SKM-1 (cell line): ENCODE measurements around the gene FAM131B.

Experiments used
- DNase-seq: peaks from one replicate; lab custom pipeline; 2025; ENCODE audit not compliant: unreplicated experiment; lab: John Stamatoyannopoulos, UW

FAM131B gene

DNA sequence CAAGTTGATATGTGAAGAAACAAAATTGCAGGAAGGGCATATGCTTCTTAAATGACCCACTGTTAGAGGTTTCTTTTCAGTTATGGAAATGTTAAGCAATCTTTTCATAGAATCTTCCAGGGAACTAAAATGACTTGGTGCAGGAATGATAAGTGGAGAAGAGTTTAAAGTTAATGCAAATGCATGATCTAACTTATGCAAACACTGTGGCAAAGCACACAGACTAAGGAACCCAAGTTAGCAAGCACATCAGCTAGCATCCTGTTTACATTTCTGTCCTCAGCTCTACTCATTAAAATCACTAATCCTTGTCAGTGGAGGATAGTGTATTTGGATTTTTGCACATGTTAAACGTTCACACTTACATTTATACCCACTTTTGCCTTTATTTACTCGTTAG, 37.3 kb downstream of the FAM131B start:
- no peak for DNase-seq

- no peak for DNase-seq
Observed at GRCh38 chr7:143323653-143324052, 38.9 kb downstream of the FAM131B start.

DNA sequence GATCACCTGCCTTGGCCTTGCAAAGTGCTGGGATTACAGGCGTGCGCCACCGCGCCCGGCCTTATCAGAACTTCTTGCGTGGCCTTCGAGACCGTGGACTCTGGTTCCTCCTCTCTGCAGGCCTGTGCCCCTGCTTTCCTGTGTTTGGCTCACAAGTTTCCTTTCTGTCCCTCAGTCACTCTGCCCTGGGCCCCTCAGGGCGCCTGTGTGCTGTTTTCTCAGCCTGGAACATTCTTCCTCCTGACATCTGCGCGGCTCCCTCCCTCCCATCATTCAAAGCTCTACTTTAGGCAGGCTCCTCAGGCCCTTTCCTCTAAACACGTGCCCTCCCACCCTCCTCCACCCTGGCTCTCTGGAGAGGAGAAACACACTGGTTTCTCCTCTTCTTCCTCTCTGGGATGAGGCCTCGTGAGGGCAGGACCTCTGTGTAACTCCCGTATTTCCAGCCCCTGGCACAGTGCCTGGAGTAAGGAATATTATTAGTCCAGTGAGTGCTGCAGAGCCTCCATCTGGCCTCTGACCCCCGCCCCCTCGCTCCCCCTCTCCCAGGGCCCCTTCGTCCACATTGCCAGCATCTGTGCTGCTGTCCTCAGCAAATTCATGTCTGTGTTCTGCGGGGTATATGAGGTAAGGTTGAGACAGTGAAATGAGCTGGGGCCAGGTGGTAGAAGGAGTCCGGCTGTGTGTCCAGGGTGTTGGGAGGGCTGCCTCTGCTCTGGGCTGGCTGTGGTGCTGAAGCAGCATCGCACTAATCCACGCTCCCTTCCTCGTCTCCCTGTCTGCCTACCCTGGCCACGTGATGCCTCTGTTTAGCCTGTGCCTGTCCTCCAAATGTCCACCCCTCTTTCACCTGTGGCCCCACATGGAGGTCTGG, 39.5 kb downstream of the FAM131B start:
- DNase-seq, result no peak

- DNase-seq, result no peak
Observed at GRCh38 chr7:143321734-143322133, 40.8 kb downstream of the FAM131B start.

DNA sequence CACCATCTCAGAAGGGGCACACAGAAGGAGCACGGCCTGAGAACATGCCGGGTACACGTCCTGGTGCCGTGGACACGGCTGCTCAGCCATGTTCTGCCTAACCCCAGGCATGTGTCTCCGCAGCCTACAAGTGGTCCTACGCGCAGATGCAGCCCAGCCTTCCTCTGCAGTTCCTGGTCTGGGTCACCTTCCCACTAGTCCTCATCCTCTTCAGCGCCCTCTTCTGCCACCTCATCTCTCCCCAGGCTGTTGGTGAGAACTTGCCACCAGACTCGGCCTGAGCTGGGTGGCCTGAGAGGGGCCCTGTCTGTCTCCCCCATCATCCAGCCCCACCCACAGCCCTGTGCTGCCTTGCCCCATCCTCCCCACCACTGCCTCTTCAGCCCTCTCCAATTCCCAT, 41.3 kb downstream of the FAM131B start:
- no peak for DNase-seq

DNA sequence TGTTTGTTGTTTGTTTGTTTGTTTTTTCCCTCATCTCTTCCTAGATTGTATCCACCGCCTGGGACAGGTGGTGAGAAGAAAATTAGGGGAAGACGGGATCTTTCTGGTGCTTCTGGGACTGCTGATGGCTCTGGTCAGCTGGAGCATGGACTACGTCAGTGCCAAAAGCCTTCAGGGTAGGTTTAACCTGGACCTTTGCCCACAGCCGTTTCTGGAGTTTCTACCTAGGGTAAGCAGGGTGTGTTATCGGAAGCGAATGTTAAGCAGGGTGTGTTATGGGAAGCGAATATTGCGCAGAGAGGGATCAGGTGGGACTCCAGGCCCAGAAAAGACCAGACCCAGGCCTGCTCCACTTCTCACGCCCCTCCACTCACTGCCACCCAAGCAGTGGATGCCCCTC, 41.9 kb downstream of the FAM131B start:
- no peak for DNase-seq

DNA sequence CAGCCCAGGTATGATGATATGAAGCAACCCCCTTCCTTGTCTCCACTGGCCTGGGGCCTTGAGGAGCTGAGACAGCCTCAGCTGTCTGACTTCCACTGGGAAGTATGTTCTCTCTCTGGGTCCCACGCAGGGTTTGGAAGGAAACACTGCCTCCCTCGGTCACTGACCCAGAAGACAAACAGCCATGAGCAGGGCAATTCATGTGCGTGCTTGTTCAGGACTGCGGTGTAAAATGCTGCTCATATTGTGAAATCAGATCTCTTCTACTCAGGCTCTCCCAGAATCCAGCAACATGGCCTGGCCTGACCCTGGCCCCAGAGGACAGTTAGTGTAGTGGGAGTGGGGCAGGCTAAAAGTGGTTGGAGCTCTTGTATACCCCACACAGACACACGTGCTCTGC, 43.9 kb downstream of the FAM131B start:
- peak; percentile 34 for DNase-seq

DNA sequence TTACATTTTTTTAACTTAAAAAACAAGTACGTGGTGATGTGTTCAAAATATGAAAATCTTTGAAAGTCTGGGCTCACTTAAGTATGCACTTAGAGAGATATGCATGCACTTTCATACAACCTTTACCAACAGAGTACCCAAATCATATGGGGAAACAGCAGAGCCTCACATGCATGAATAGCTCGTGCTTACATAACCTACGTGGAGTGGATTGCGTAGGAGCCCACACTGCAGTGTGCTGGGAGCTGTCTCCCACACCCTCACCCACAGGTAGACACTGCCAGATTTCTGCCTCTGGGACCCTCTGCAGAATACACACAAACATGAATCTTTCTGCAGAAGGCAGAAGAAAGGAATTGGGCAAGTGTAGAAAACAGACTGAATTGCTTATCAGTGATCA, 46.0 kb downstream of the FAM131B start:
- no peak for DNase-seq

DNA sequence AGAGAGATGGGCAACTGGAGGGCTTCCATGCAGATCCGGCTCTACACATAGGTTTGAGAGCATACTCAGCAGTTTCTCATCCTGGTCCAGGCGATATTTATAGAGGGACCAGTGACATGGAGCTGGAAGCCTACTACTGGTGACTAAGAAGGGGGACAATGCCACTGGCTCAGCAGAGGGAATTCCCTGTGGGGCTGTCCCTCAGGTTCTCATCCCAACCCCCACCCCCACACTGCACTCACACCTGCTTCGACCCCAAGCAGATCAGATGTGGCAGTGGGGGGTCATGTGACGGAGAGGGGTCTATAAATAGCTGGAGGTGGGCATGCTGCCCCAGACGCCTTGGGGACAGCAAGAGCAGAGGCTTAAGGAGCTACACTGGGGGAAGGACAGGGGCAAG, 46.7 kb downstream of the FAM131B start, which contains the start of gene CLCN1:
Gene CLCN1, plus strand, starts transcription at position 336 of the 400 bp plus-strand sequence. CDS start 102 bp downstream, outside the sequence.
- DNase-seq, result no peak

- no peak for DNase-seq
Observed at GRCh38 chr7:143314127-143314526, 48.4 kb downstream of the FAM131B start.

GRCh38 chr7:143308632-143309031, 53.9 kb downstream of the FAM131B start:
- DNase-seq, result no peak

GRCh38 chr7:143305423-143306070, 57.0 kb downstream of the FAM131B start:
- peak; percentile 37 for DNase-seq

GRCh38 chr7:143304938-143305337, 57.6 kb downstream of the FAM131B start:
- DNase-seq, result no peak

- DNase-seq, result no peak
Observed at GRCh38 chr7:143303733-143304132, 58.8 kb downstream of the FAM131B start.
